Fibroblast of gingiva (primary cell): ENCODE data around the gene AKR1B15.
"Not testable (repeated sequence)": the region's sequence is repeated elsewhere in the genome, so short reads cannot be mapped to it uniquely, and the experiment has no call there.

Experiments used
- DNase-seq: peaks from one replicate; pipeline ENCODE4 v3.0.0-alpha.2; 2011; ENCODE audit warnings: low read depth

Gene AKR1B15

GRCh38 chr7:134548877-134549276 is at the start of gene AKR1B15:
Gene AKR1B15 (plus strand): TSS chr7:134549110. CDS start chr7:134564620, 15,510 bp downstream.
- DNase-seq = peak; percentile 46

GRCh38 chr7:134500406-134500805 is 48.5 kb upstream of the AKR1B15 start:
- no peak for DNase-seq

GRCh38 chr7:134500982-134501381 is 47.9 kb upstream of the AKR1B15 start:
- no peak for DNase-seq

- peak; percentile 79 for DNase-seq
Observed at GRCh38 chr7:134502463-134503371, 46.2 kb upstream of the AKR1B15 start.

GRCh38 chr7:134504660-134505164 is 44.2 kb upstream of the AKR1B15 start:
- DNase-seq = no peak

- DNase-seq = no peak
Observed at GRCh38 chr7:134505856-134506255, 43.1 kb upstream of the AKR1B15 start.

GRCh38 chr7:134509010-134509409 is 39.9 kb upstream of the AKR1B15 start:
- no peak for DNase-seq

GRCh38 chr7:134510646-134511045 is 38.3 kb upstream of the AKR1B15 start:
- DNase-seq = no peak

- DNase-seq = no peak
Observed at GRCh38 chr7:134512271-134512670, 36.6 kb upstream of the AKR1B15 start.

GRCh38 chr7:134513169-134513752 is 35.6 kb upstream of the AKR1B15 start:
- peak; percentile 29 for DNase-seq

GRCh38 chr7:134514106-134514505 is 34.8 kb upstream of the AKR1B15 start:
- DNase-seq = no peak

GRCh38 chr7:134514663-134515062 is 34.2 kb upstream of the AKR1B15 start:
- DNase-seq = peak; percentile 65

GRCh38 chr7:134515569-134516468 is 33.1 kb upstream of the AKR1B15 start:
- DNase-seq = peak; percentile 78

GRCh38 chr7:134520130-134520529 is 28.8 kb upstream of the AKR1B15 start:
- DNase-seq = peak; percentile 25

- DNase-seq = no peak
Observed at GRCh38 chr7:134522601-134523000, 26.3 kb upstream of the AKR1B15 start.

GRCh38 chr7:134525449-134525848 is 23.5 kb upstream of the AKR1B15 start:
- not testable (repeated sequence) for DNase-seq

GRCh38 chr7:134526552-134527248 is 22.2 kb upstream of the AKR1B15 start:
- DNase-seq = not testable (repeated sequence)

GRCh38 chr7:134527979-134528371 is 20.9 kb upstream of the AKR1B15 start:
- peak; percentile 82 for DNase-seq

- DNase-seq = no peak
Observed at GRCh38 chr7:134528749-134529148, 20.2 kb upstream of the AKR1B15 start.

- DNase-seq = no peak
Observed at GRCh38 chr7:134530460-134530859, 18.4 kb upstream of the AKR1B15 start.

GRCh38 chr7:134532180-134532953 is 16.5 kb upstream of the AKR1B15 start:
- no peak for DNase-seq
